HEK293 (cell line): Measurements from ENCODE around the gene FDX2.

ENCODE experiments used
- YY2 ChIP-seq: fragments of 450-650 bp; formaldehyde crosslinking; IDR thresholded peaks from 2 replicates; pipeline ENCODE4 v1.5.1; 2016; ENCODE audit warnings: missing biosample characterization, missing genetic modification characterization
- ZBTB1 ChIP-seq: fragments of 450-650 bp; formaldehyde crosslinking; IDR thresholded peaks from 2 replicates; pipeline ENCODE4 v1.5.1; 2016; ENCODE audit warnings: missing biosample characterization, missing genetic modification characterization
- ZNF596 ChIP-seq: fragments of 450-650 bp; IDR thresholded peaks from 2 replicates; pipeline ENCODE4 v1.5.0; 2018; ENCODE audit warnings: missing biosample characterization, mild to moderate bottlenecking, missing genetic modification characterization, moderate library complexity
- ZNF777 ChIP-seq: fragments of 450-650 bp; formaldehyde crosslinking; IDR thresholded peaks from 2 replicates; pipeline ENCODE4 v1.5.1; 2017; ENCODE audit warnings: missing biosample characterization, missing genetic modification characterization, borderline replicate concordance

GRCh38 chr19:10306327-10306726 lies 9.5 kb downstream of the FDX2 start:
- no peak for TF ChIP-seq ZNF777 (tag by site-specific recombination)
- no peak for TF ChIP-seq ZNF596 (tag by site-specific recombination)
- TF ChIP-seq YY2 (tag by site-specific recombination) = no peak
- no peak for TF ChIP-seq ZBTB1 (tag by site-specific recombination)
